A549 (cell line): ENCODE measurements around the gene BRSK2. TPM values are rescaled to one million over a fixed set of nuclear protein-coding genes. Genes with fewer than 3 reads are reported as not detected.
"Not testable (repeated sequence)": the region's sequence is repeated elsewhere in the genome, so short reads cannot be mapped to it uniquely, and the experiment has no call there.

Experiments
- ATAC-seq, 2 experiments: fragments of 200-7000 bp in 1 of 2; fragments of >200 bp in 1 of 2; cut with Nextera tagmentation in 1 of 2; cut with Tn5 transposase in 1 of 2; 3 replicates each; pipeline versions ENCODE4 v1.8.0 to v1.9.1; 2018 to 2020; ENCODE audit warnings: mild to moderate bottlenecking in 1 of 2, moderate library complexity in 1 of 2
- CTCF ChIA-PET: fragments of 300-600 bp; sonication (Branson Sonifier 250); formaldehyde crosslinking; extraction: SDS; loops from one replicate; lab custom pipeline; 2021; ENCODE audit warnings: antibody characterized with exemption, inconsistent platforms; lab: Yijun Ruan, JAX
- POLR2A ChIA-PET: fragments of 350-600 bp; formaldehyde crosslinking; extraction: SDS; loops from one replicate; lab custom pipeline; 2021; ENCODE audit warnings: antibody characterized with exemption, inconsistent platforms; lab: Yijun Ruan, JAX
- DNase-seq, 2 experiments: peaks; one replicate each; pipeline versions ENCODE4 v3.0.0 to v3.0.0-alpha.2; 2011 to 2016; ENCODE audit warnings: low read depth in 1 of 2, low spot score in 1 of 2
- FAIRE-seq: peaks from 2 replicates; lab custom pipeline; 2011; peaks lifted over from hg19 to GRCh38; lab: Jason Lieb, UNC
- H3K27ac ChIP-seq, 2 experiments: fragments of >200 bp; sonication (Bioruptor Twin); formaldehyde crosslinking; 3 replicates each; pipeline ENCODE4 v1.5.1; 2016 to 2017
- H3K4me1 ChIP-seq: fragments of >200 bp; sonication (Bioruptor Twin); formaldehyde crosslinking; 3 replicates; pipeline ENCODE4 v1.6.1; 2016
- H3K4me2 ChIP-seq: fragments of >200 bp; sonication (Bioruptor Twin); formaldehyde crosslinking; 3 replicates; pipeline ENCODE4 v1.6.1; 2016
- H3K4me3 ChIP-seq: fragments of >200 bp; sonication (Bioruptor Twin); formaldehyde crosslinking; 3 replicates; pipeline ENCODE4 v1.5.1; 2016
- H3K9me3 ChIP-seq: fragments of >200 bp; sonication (Bioruptor Twin); formaldehyde crosslinking; 3 replicates; pipeline ENCODE4 v1.6.1; 2016
- CBX8 ChIP-seq: fragments of 200-600 bp; sonication (generic); IDR thresholded peaks from 2 replicates; pipeline ENCODE4 v1.6.1; 2016
- CEBPB ChIP-seq, 2 experiments: fragments of >200 bp in 1 of 2; sonication (Bioruptor Twin) in 1 of 2; formaldehyde crosslinking in 1 of 2; IDR thresholded peaks; 2 replicates each; pipeline ENCODE4 v1.6.1; 2012 to 2016
- CHD4 ChIP-seq: fragments of 200-600 bp; sonication (generic); IDR thresholded peaks from 2 replicates; pipeline ENCODE4 v1.6.1; 2016; ENCODE audit warnings: antibody characterized with exemption, mild to moderate bottlenecking, borderline replicate concordance
- EHF ChIP-seq: fragments of 250-450 bp; sonication (Bioruptor Pico); IDR thresholded peaks from 2 replicates; pipeline ENCODE4 v1.5.0; 2020; ENCODE audit warnings: mild to moderate bottlenecking
- EHMT2 ChIP-seq: fragments of 200-600 bp; sonication (generic); IDR thresholded peaks from 2 replicates; pipeline ENCODE4 v1.6.1; 2016; ENCODE audit warnings: antibody characterized with exemption, low read depth, mild to moderate bottlenecking, moderate library complexity
- FOSL2 ChIP-seq, 2 experiments: fragments of 450-650 bp in 1 of 2; fragments of >200 bp in 1 of 2; sonication (Bioruptor Twin) in 1 of 2; formaldehyde crosslinking; IDR thresholded peaks; 2 replicates each; pipeline versions ENCODE4 v1.5.0 to v1.6.1; 2016 to 2020; ENCODE audit warnings: mild to moderate bottlenecking in 1 of 2, moderate library complexity in 1 of 2
- FOXS1 ChIP-seq: fragments of 250-450 bp; sonication (Bioruptor Pico); IDR thresholded peaks from 2 replicates; pipeline ENCODE4 v1.5.0; 2020; ENCODE audit warnings: mild to moderate bottlenecking, moderate library complexity
- GATA3 ChIP-seq: IDR thresholded peaks from 2 replicates; pipeline ENCODE4 v1.6.1; 2012; ENCODE audit warnings: borderline replicate concordance
- HEYL ChIP-seq: fragments of 250-450 bp; sonication (Bioruptor Pico); IDR thresholded peaks from 2 replicates; pipeline ENCODE4 v1.8.0; 2021; ENCODE audit warnings: mild to moderate bottlenecking, moderate library complexity
- JUN ChIP-seq, 2 experiments: fragments of >200 bp; sonication (Bioruptor Twin); formaldehyde crosslinking; IDR thresholded peaks; 2 replicates in 1 of 2; 3 replicates in 1 of 2; pipeline ENCODE4 v1.6.1; 2016 to 2017
- JUNB ChIP-seq: fragments of >200 bp; sonication (Bioruptor Twin); formaldehyde crosslinking; IDR thresholded peaks from 2 replicates; pipeline ENCODE4 v1.6.1; 2016
- KDM1A ChIP-seq: fragments of 200-600 bp; sonication (generic); IDR thresholded peaks from 2 replicates; pipeline ENCODE4 v1.6.1; 2016; ENCODE audit warnings: low read depth, mild to moderate bottlenecking
- KDM5A ChIP-seq: fragments of 200-600 bp; sonication (generic); IDR thresholded peaks from 2 replicates; pipeline ENCODE4 v1.6.1; 2016; ENCODE audit warnings: antibody characterized with exemption, mild to moderate bottlenecking
- MAFK ChIP-seq: fragments of 450-650 bp; IDR thresholded peaks from 2 replicates; pipeline ENCODE4 v1.6.1; 2014; ENCODE audit not compliant: partially characterized antibody
- MYC ChIP-seq: IDR thresholded peaks from 2 replicates; pipeline ENCODE4 v1.6.1; 2012; ENCODE audit warnings: mild to moderate bottlenecking, inconsistent platforms, low read length, improper control_type of control experiment, borderline replicate concordance
- NFE2L2 ChIP-seq: fragments of 150-350 bp; conservative IDR thresholded peaks from 2 replicates; pipeline ENCODE4 v1.6.1; 2014; ENCODE audit warnings: low read length
- NR3C1 ChIP-seq: fragments of >200 bp; sonication (Bioruptor Twin); formaldehyde crosslinking; IDR thresholded peaks from 3 replicates; pipeline ENCODE4 v1.6.1; 2017
- PHF8 ChIP-seq: fragments of 200-600 bp; sonication (generic); IDR thresholded peaks from 2 replicates; pipeline ENCODE4 v1.6.1; 2016; ENCODE audit warnings: low read depth, mild to moderate bottlenecking, antibody characterized with exemption, moderate library complexity, borderline replicate concordance
- POLR2A ChIP-seq: IDR thresholded peaks from 2 replicates; pipeline ENCODE4 v1.6.1; 2012; ENCODE audit warnings: mild to moderate bottlenecking, low read length
- RAD21 ChIP-seq, 2 experiments: fragments of >200 bp in 1 of 2; sonication (Bioruptor Twin) in 1 of 2; formaldehyde crosslinking in 1 of 2; IDR thresholded peaks in 1 of 2; conservative IDR thresholded peaks in 1 of 2; 2 replicates in 1 of 2; 3 replicates in 1 of 2; pipeline ENCODE4 v1.6.1; 2012 to 2018; ENCODE audit warnings: inconsistent platforms in 1 of 2
- TFCP2L1 ChIP-seq: fragments of 250-450 bp; sonication (Bioruptor Pico); IDR thresholded peaks from 2 replicates; pipeline ENCODE4 v1.5.0; 2021; ENCODE audit warnings: mild to moderate bottlenecking
- TP53 ChIP-seq: fragments of 250-450 bp; sonication (Bioruptor Pico); IDR thresholded peaks from 2 replicates; pipeline ENCODE4 v1.5.0; 2021; ENCODE audit warnings: mild to moderate bottlenecking, moderate library complexity
- WGBS: methylation state at CpG from one replicate; pipeline ENCODE4 v1.1.6; 2017; ENCODE audit errors: missing lambda C conversion rate; 5-methylcytosine and 5-hydroxymethylcytosine counted together
- polyA plus RNA-seq, 4 experiments: library from polyadenylated mRNA; depleted of rRNA in 3 of 4; stranded (reverse); fragments of >200 nt; fragmentation: RNase III in 1 of 4; extraction: RNeasy Plus Mini Kit Qiagen cat#74134 plus additional on column Dnase treatment in 1 of 4; gene quantifications; 2 replicates in 3 of 4; 3 replicates in 1 of 4; pipeline ENCODE4 v1.2.3, GENCODE V29; 2011 to 2017
- TF ChIP-seq, protein P1 (sequence below): IDR thresholded peaks from 2 replicates; pipeline ENCODE4 v1.6.1; 2012; ENCODE audit warnings: low read depth, borderline replicate concordance
- TF ChIP-seq, protein P2 (sequence below): fragments of 200-600 bp; sonication (generic); IDR thresholded peaks from 2 replicates; pipeline ENCODE4 v1.6.1; 2016; ENCODE audit warnings: antibody characterized with exemption, mild to moderate bottlenecking, moderate library complexity
- TF ChIP-seq, protein P3 (sequence below): fragments of >200 bp; sonication (Bioruptor Twin); formaldehyde crosslinking; IDR thresholded peaks from 2 replicates; pipeline ENCODE4 v1.6.1; 2016

BRSK2 gene
- polyA plus RNA-seq, 2 of the 4 experiments (the other 2 are of a cell fraction), result 3.8 to 10.1 TPM

DNA sequence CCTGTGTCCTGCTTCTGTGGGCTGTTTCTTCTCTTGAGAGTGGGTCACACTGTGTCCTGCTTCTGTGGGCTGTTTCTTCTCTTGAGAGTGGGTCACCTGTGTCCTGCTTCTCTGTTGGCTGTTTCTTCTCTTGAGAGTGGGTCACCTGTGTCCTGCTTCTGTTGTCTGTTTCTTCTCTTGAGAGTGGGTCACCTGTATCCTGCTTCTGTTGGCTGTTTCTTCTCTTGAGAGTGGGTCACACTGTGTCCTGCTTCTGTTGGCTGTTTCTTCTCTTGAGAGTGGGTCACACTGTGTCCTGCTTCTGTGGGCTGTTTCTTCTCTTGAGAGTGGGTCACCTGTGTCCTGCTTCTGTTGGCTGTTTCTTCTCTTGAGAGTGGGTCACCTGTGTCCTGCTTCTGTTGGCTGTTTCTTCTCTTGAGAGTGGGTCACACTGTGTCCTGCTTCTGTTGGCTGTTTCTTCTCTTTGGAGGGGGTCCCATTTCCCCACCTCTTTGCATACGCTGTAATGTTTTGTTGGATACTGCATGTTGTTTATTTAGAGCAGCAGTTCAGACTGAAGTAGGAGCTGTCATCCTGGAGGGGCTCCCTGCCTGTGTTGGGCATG is 28.6 kb downstream of the BRSK2 start:
- FAIRE-seq, result not testable (repeated sequence)
- CTCF ChIA-PET, result interaction anchor here (2.1 kb wide), 1 partner anchor 20 kb away, joined by 5 read pairs; no protein-coding TSS in a partner anchor

DNA sequence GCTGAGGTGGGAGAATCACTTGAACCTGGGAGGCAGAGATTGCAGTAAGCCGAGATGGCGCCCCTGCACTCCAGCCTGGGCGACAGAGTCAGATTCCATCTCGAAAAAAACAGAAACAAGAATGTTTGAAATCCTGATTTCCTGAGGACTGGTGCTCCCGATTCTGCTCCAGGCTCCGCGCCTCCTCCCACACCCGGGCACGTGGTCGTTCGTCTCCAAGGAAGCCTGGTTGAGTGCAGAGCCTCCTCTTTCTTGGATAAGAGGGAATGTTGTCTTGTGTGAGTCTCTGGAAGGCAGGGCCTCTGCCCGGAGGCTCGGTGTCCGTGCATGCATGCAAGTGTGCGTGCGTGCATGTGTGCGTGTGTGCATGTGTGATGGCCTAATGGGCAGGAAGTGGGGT is 30.1 kb downstream of the BRSK2 start:
- Histone ChIP-seq H3K4me3 (no peak overlapping the region), H3K4me1 (no peaks in the 10 kb centered on the region), H3K4me2 (no peak overlapping the region), H3K27ac (no peak overlapping the region), H3K9me3 (peaks cover 45% of the 10 kb centered on the region)
- FAIRE-seq, result no peak
- WGBS, result 87% methylated on average over 17 of the region's 17 CpGs
- no peak for ATAC-seq
- CTCF ChIA-PET, result interaction anchor here (2.1 kb wide), 1 partner anchor 21 kb away, joined by 5 read pairs; no protein-coding TSS in a partner anchor
- POLR2A ChIA-PET, result no interaction called here
- TF ChIP-seq MYC (no peak), RAD21 (conservative IDR thresholded peaks at IDR 0.05 in 1 of 2, IDR thresholded peaks at IDR 0.05 in 1 of 2) (no peak), MAFK (no peak), TFCP2L1 (no peak), EHF (CRISPR knock-in tag) (no peak)
- DNase-seq, result no peak

More for the DNA sequence above, 28.6 kb downstream of the BRSK2 start:
- H3K4me1 ChIP-seq, ATAC-seq, H3K4me2 ChIP-seq: not testable (repeated sequence)
- peaks cover 57% of the 10 kb centered on the region for H3K9me3 ChIP-seq
- 100% methylated on average over 1 of the region's 1 CpG for WGBS
- TF ChIP-seq GATA3, result 0 out of 2 replicates have a peak, but pooled peaks have one; percentile 12
- peak; percentile 49; the same call in 1 of the 2 replicates for TF ChIP-seq KDM1A
- TF ChIP-seq, all 56 proteins: peak for 2; not testable (repeated sequence) for 54
- peak in 1 of 2 experiments; percentile 42 for DNase-seq
- H3K27ac ChIP-seq, POLR2A ChIA-PET, H3K4me3 ChIP-seq: not testable (repeated sequence)

DNA sequence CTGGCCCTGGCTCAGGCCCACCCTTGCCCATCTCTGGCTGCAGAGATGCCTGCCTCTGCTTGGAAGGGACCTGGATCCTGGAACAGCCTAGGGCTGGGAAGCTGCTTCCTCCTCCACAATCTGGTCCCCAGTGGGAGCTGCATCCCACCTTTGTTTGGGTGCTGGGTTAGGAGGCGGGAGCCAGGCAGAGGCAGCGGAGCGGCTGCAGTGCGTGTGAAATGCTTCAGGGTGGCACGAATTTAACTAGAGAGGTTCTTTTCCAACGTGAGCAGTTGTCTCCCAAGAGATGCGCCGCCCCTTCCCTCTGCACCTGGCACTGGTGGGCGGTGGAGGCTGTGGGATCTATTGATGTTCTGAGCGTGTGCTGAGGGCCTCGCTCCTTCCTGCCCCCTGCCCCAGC is 31.6 kb downstream of the BRSK2 start:
- TF ChIP-seq CEBPB (IDR thresholded peaks at IDR 0.05) (no peak), KDM5A (no peak), NFE2L2 (no peak), CHD4 (no peak), CBX8 (no peak), TP53 (CRISPR knock-in tag) (no peak), EHMT2 (no peak), PHF8 (no peak), FOXS1 (no peak), POLR2A (no peak), NR3C1 (no peak), FOSL2 (IDR thresholded peaks at IDR 0.05) (no peak), FOSL2 (CRISPR knock-in tag; IDR thresholded peaks at IDR 0.05) (no peak), JUNB (no peak), HEYL (CRISPR knock-in tag) (no peak)
- TF ChIP-seq, protein P1, sequence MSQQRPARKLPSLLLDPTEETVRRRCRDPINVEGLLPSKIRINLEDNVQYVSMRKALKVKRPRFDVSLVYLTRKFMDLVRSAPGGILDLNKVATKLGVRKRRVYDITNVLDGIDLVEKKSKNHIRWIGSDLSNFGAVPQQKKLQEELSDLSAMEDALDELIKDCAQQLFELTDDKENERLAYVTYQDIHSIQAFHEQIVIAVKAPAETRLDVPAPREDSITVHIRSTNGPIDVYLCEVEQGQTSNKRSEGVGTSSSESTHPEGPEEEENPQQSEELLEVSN, result no peak
- 84% methylated on average over 11 of the region's 11 CpGs for WGBS
- Histone ChIP-seq H3K9me3 (peaks cover 34% of the 10 kb centered on the region), H3K4me2 (no peak overlapping the region), H3K4me3 (no peak overlapping the region), H3K27ac (no peak overlapping the region), H3K4me1 (no peaks in the 10 kb centered on the region)
- ATAC-seq (no peak), FAIRE-seq (no peak), DNase-seq (no peak)
- CTCF ChIA-PET, result no interaction called here
- POLR2A ChIA-PET, result no interaction called here

DNA sequence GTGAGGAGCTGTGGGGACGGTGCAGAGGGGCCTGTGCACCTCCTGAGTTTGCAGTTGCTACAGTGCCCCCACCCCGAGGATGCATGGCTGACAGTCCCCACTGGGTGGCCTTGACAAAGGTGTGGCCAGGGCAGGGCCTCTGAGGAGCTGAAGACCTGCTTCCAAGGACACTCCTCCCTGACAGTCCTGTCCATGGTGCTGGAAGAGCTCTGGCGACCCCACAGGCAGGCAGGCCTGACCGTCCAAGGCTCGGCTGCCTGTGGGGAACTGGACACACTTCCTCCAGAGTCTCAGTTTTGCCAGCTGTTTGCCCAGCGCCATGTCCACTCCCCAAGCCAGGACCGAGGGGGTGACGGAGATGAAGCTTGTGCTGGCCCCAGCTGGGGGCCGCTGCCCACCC is 32.7 kb downstream of the BRSK2 start:
- CTCF ChIA-PET, result interaction anchor here (0.8 to 1.5 kb wide), 3 partner anchors 9 to 93 kb away, joined by 3 to 4 read pairs (median 3); no protein-coding TSS in a partner anchor
- DNase-seq (peak in 1 of 2 experiments; percentile 43), ATAC-seq (peak; percentile 44 to 65; a peak in 4 of 6 replicates), FAIRE-seq (no peak)
- Histone ChIP-seq H3K4me3 (no peak overlapping the region), H3K9me3 (peaks cover 23% of the 10 kb centered on the region), H3K27ac (no peak overlapping the region), H3K4me1 (no peaks in the 10 kb centered on the region), H3K4me2 (no peak overlapping the region)
- WGBS, result 66% methylated on average over 4 of the region's 9 CpGs
- TF ChIP-seq, protein P2, sequence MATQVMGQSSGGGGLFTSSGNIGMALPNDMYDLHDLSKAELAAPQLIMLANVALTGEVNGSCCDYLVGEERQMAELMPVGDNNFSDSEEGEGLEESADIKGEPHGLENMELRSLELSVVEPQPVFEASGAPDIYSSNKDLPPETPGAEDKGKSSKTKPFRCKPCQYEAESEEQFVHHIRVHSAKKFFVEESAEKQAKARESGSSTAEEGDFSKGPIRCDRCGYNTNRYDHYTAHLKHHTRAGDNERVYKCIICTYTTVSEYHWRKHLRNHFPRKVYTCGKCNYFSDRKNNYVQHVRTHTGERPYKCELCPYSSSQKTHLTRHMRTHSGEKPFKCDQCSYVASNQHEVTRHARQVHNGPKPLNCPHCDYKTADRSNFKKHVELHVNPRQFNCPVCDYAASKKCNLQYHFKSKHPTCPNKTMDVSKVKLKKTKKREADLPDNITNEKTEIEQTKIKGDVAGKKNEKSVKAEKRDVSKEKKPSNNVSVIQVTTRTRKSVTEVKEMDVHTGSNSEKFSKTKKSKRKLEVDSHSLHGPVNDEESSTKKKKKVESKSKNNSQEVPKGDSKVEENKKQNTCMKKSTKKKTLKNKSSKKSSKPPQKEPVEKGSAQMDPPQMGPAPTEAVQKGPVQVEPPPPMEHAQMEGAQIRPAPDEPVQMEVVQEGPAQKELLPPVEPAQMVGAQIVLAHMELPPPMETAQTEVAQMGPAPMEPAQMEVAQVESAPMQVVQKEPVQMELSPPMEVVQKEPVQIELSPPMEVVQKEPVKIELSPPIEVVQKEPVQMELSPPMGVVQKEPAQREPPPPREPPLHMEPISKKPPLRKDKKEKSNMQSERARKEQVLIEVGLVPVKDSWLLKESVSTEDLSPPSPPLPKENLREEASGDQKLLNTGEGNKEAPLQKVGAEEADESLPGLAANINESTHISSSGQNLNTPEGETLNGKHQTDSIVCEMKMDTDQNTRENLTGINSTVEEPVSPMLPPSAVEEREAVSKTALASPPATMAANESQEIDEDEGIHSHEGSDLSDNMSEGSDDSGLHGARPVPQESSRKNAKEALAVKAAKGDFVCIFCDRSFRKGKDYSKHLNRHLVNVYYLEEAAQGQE, result peak; percentile 86
- no peak for TF ChIP-seq JUN (IDR thresholded peaks at IDR 0.05)
- TF ChIP-seq, protein P3, sequence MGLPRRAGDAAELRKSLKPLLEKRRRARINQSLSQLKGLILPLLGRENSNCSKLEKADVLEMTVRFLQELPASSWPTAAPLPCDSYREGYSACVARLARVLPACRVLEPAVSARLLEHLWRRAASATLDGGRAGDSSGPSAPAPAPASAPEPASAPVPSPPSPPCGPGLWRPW, result no peak
- POLR2A ChIA-PET, result no interaction called here
